Liver (tissue), 9 donors: ENCODE measurements around the gene BIN1. TPM values are rescaled to one million over a fixed set of nuclear protein-coding genes. Genes with fewer than 3 reads are reported as not detected.
A peak's percentile ranks its signal among the peaks of the same experiment; 100 is the strongest.

Experiments used
- DNase-seq: peaks from one replicate; pipeline ENCODE4 v3.0.0-alpha.2; 2017; ENCODE audit warnings: low spot score
- H3K27ac ChIP-seq, 2 donors: one replicate each; pipeline ENCODE4 v1.7.0; 2013; ENCODE audit warnings: inconsistent platforms in 2 of 2, low read length in 2 of 2, control low read depth in 1 of 2, low read depth in 1 of 2, mild to moderate bottlenecking in 1 of 2
- H3K27me3 ChIP-seq, 4 donors: one replicate each; pipeline versions ENCODE4 v1.6.1 to v1.7.0; 2013; ENCODE audit warnings: low read length in 3 of 4, inconsistent platforms in 1 of 4, mild to moderate bottlenecking in 1 of 4, moderate library complexity in 1 of 4; ENCODE audit not compliant: control insufficient read depth in 4 of 4, insufficient read depth in 4 of 4
- H3K36me3 ChIP-seq, 4 donors: one replicate each; pipeline versions ENCODE4 v1.6.1 to v1.7.0; 2013; ENCODE audit warnings: low read length in 3 of 4, mild to moderate bottlenecking in 3 of 4, low read depth in 1 of 4, moderate library complexity in 1 of 4; ENCODE audit not compliant: control insufficient read depth in 4 of 4, insufficient read depth in 3 of 4
- H3K4me1 ChIP-seq, 4 donors: one replicate each; pipeline versions ENCODE4 v1.6.1 to v1.7.0; 2013; ENCODE audit warnings: low read length in 3 of 4, mild to moderate bottlenecking in 3 of 4, moderate library complexity in 1 of 4; ENCODE audit not compliant: control insufficient read depth in 4 of 4, insufficient read depth in 4 of 4
- H3K4me3 ChIP-seq, 3 donors: one replicate each; pipeline versions ENCODE4 v1.6.1 to v1.7.0; 2013; ENCODE audit warnings: low read length in 3 of 3, control low read depth in 1 of 3, low read depth in 1 of 3, mild to moderate bottlenecking in 1 of 3
- H3K9ac ChIP-seq, 2 donors: one replicate each; pipeline ENCODE4 v1.7.0; 2013; ENCODE audit warnings: low read length in 2 of 2, mild to moderate bottlenecking in 2 of 2, moderate library complexity in 2 of 2, control low read depth in 1 of 2, low read depth in 1 of 2
- H3K9me3 ChIP-seq, 4 donors: one replicate each; pipeline versions ENCODE4 v1.6.1 to v1.7.0; 2013; ENCODE audit warnings: low read length in 3 of 4; ENCODE audit not compliant: control insufficient read depth in 4 of 4
- CTCF ChIP-seq: fragments of 150-350 bp; IDR thresholded peaks from 2 replicates; pipeline ENCODE4 v1.5.1; 2017; ENCODE audit warnings: improper control_type of control experiment, low read depth, low read length; ENCODE audit not compliant: missing input control
- FOXA1 ChIP-seq: IDR thresholded peaks from 2 replicates; pipeline ENCODE4 v1.6.1; 2016; ENCODE audit warnings: antibody characterized with exemption
- GABPA ChIP-seq, 2 donors: IDR thresholded peaks in 1 of 2; conservative IDR thresholded peaks in 1 of 2; 2 replicates each; pipeline ENCODE4 v1.6.1; 2016; ENCODE audit warnings: antibody characterized with exemption in 2 of 2, mild to moderate bottlenecking in 1 of 2, moderate library complexity in 1 of 2
- JUND ChIP-seq, 2 donors: IDR thresholded peaks; 2 replicates each; pipeline ENCODE4 v1.6.1; 2016; ENCODE audit warnings: antibody characterized with exemption in 2 of 2
- NR2F2 ChIP-seq: IDR thresholded peaks from 2 replicates; pipeline ENCODE4 v1.6.1; 2016; ENCODE audit warnings: antibody characterized with exemption
- RAD21 ChIP-seq, 2 donors: IDR thresholded peaks; 2 replicates each; pipeline ENCODE4 v1.6.1; 2016; ENCODE audit warnings: antibody characterized with exemption in 2 of 2, mild to moderate bottlenecking in 2 of 2
- REST ChIP-seq: IDR thresholded peaks from 2 replicates; pipeline ENCODE4 v1.6.1; 2016; ENCODE audit warnings: antibody characterized with exemption, mild to moderate bottlenecking
- SP1 ChIP-seq: IDR thresholded peaks from 2 replicates; pipeline ENCODE4 v1.6.1; 2018; ENCODE audit warnings: antibody characterized with exemption, mild to moderate bottlenecking
- TAF1 ChIP-seq: conservative IDR thresholded peaks from 2 replicates; pipeline ENCODE4 v1.6.1; 2016; ENCODE audit warnings: antibody characterized with exemption, mild to moderate bottlenecking
- WGBS: extraction: QIAGEN DNeasy Blood & Tissue Kit; methylation state at CpG from one replicate; pipeline ENCODE4 v1.1.7; 2013; 5-methylcytosine and 5-hydroxymethylcytosine counted together
- polyA plus RNA-seq, 2 donors: library from polyadenylated mRNA; stranded (reverse) in 1 of 2; unstranded in 1 of 2; fragments of 200-250 nt in 1 of 2; fragments of >200 nt in 1 of 2; fragmentation: Nextera tagmentation in 1 of 2; extraction: Ambion mirVana in 1 of 2; gene quantifications; one replicate each; pipeline versions ENCODE4 v1.2.1 to v1.2.3, GENCODE V29; 2013 to 2015
- total RNA-seq, 2 donors: library from RNA; depleted of rRNA; stranded (reverse); fragments of >200 nt; gene quantifications; one replicate each; pipeline ENCODE4 v1.2.3, GENCODE V29; 2014
- TF ChIP-seq, protein P1 (sequence below): IDR thresholded peaks from 2 replicates; pipeline ENCODE4 v1.6.1; 2016; ENCODE audit warnings: antibody characterized with exemption
- donor health status: healthy.
- donor health status: healthy.
- donor health status: healthy.
- donor health status: healthy.
- donor health status: healthy.

Gene BIN1
- total and polyA plus RNA-seq, 4 donors, result 13.3 to 21.5 (median 15.0) TPM

DNA sequence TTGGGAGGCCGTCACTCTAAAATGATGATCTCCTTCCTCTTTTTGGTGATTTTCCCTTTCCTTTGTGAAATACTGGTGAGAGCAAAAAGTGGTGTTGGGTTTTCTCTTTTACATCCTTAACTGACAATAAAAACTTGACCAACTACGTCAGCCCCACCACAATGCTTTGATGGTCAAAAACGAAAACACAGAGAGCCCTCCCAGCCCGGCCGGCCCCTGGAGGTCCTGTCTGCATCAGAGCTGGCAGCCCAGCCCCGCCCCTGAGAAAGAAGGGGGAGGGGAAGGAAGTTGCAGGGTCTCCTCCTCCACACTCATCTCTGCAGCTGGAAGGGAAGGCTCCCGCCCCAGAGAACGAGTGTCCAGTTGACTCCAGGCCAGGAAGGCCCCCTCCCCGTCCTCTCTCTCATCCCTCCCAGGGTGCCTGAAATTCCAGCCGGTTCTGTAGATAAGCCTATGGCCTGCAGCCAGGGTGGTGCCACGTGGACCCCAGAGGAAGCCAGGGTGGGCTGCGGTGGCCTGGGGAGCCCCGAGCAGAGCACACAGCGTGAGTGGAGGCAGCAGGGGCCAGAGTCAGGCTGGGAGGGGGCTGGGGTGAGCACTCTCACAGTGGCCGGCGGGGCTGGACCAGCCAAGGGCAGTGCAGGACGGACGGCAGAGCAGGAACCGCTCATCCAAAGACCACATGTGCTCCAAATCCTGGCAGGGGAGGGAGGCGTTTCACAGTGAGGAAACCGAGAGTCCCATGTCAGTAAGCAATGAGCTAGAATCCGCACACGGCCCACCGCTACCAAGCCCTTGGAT lies 19.8 kb downstream of the BIN1 start:
- Histone ChIP-seq H3K27me3 (no peaks in the 10 kb centered on the region), H3K4me3 (no peak overlapping the region), H3K9ac (no peak overlapping the region), H3K36me3 (no peaks in the 10 kb centered on the region), H3K4me1 (peaks cover 7 to 29% (median 17%) of the 10 kb centered on the region in 4 donors), H3K27ac (peak overlapping the region; percentile 52 to 73), H3K9me3 (no peaks in the 10 kb centered on the region)
- WGBS, result 68% methylated on average over 24 of the region's 24 CpGs
- TF ChIP-seq NR2F2 (peak; percentile 13), TAF1 (no peak), REST (no peak), GABPA (IDR thresholded peaks at IDR 0.05 in 1 of 2, conservative IDR thresholded peaks at IDR 0.05 in 1 of 2) (no peak)
- TF ChIP-seq, protein P1, sequence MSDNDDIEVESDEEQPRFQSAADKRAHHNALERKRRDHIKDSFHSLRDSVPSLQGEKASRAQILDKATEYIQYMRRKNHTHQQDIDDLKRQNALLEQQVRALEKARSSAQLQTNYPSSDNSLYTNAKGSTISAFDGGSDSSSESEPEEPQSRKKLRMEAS, result no peak
- no peak for DNase-seq

- DNase-seq, result no peak
- 77% methylated on average over 9 of the region's 9 CpGs for WGBS
- H3K9me3 ChIP-seq, result no peaks in the 10 kb centered on the region
- no peak overlapping the region for H3K9ac ChIP-seq
- H3K4me3 ChIP-seq, result no peak overlapping the region
- H3K27me3 ChIP-seq, result no peaks in the 10 kb centered on the region
- TF ChIP-seq RAD21 (IDR thresholded peaks at IDR 0.05) (no peak), FOXA1 (no peak), NR2F2 (no peak), JUND (IDR thresholded peaks at IDR 0.05) (no peak), CTCF (no peak)
- H3K27ac ChIP-seq, result no peak overlapping the region
- H3K36me3 ChIP-seq, result no peaks in the 10 kb centered on the region
- peaks cover 7 to 29% (median 17%) of the 10 kb centered on the region in 4 donors for H3K4me1 ChIP-seq
Measured at GRCh38 chr2:127085317-127085681, 21.7 kb downstream of the BIN1 start.

GRCh38 chr2:127084611-127085316 lies 22.2 kb downstream of the BIN1 start:
- Histone ChIP-seq H3K4me3 (no peak overlapping the region), H3K9me3 (no peaks in the 10 kb centered on the region), H3K27me3 (no peaks in the 10 kb centered on the region), H3K4me1 (peaks cover 7 to 29% (median 17%) of the 10 kb centered on the region in 4 donors), H3K9ac (no peak overlapping the region), H3K27ac (peak overlapping the region in 1 of 2 donors; percentile 3), H3K36me3 (no peaks in the 10 kb centered on the region)
- 76% methylated on average over 12 of the region's 12 CpGs for WGBS
- TF ChIP-seq SP1, result no peak
- TF ChIP-seq JUND (IDR thresholded peaks at IDR 0.05), result no peak
- no peak for TF ChIP-seq NR2F2
- no peak for DNase-seq
